HCT116 (cell line): ENCODE measurements around the gene HYAL2.

Experiments
- ATF3 ChIP-seq: IDR thresholded peaks from 2 replicates; pipeline ENCODE4 v1.6.1; 2012
- CBX3 ChIP-seq: IDR thresholded peaks from 2 replicates; pipeline ENCODE4 v1.6.1; 2012; ENCODE audit warnings: low read depth
- CEBPB ChIP-seq: IDR thresholded peaks from 2 replicates; pipeline ENCODE4 v1.6.1; 2012; ENCODE audit warnings: low read depth
- CTCF ChIP-seq, 3 experiments: fragments of 200-600 bp in 1 of 3; sonication (generic) in 1 of 3; IDR thresholded peaks in 2 of 3; conservative IDR thresholded peaks in 1 of 3; 2 replicates each; pipeline ENCODE4 v1.5.1; 2012 to 2017; ENCODE audit warnings: low read depth in 2 of 3, low read length in 2 of 3, antibody characterized with exemption in 1 of 3, borderline replicate concordance in 1 of 3, control low read depth in 1 of 3, mild to moderate bottlenecking in 1 of 3, mixed read lengths in 1 of 3, mixed run types in 1 of 3, moderate library complexity in 1 of 3; ENCODE audit not compliant: insufficient read depth in 1 of 3
- EZH2 ChIP-seq: fragments of 200-600 bp; sonication (generic); IDR thresholded peaks from 2 replicates; pipeline ENCODE4 v1.6.1; 2017; ENCODE audit warnings: antibody characterized with exemption, mixed run types
- EZH2phosphoT487 ChIP-seq: fragments of 200-600 bp; IDR thresholded peaks from 2 replicates; pipeline ENCODE4 v1.6.1; 2018; ENCODE audit warnings: antibody characterized with exemption, borderline replicate concordance
- FOSL1 ChIP-seq: IDR thresholded peaks from 2 replicates; pipeline ENCODE4 v1.6.1; 2012; ENCODE audit warnings: low read depth
- POLR2A ChIP-seq: IDR thresholded peaks from 2 replicates; pipeline ENCODE4 v1.7.0; 2011; ENCODE audit warnings: borderline replicate concordance; ENCODE audit not compliant: insufficient read depth, insufficient read length; ENCODE audit errors: extremely low read depth
- POLR2AphosphoS5 ChIP-seq: IDR thresholded peaks from 2 replicates; pipeline ENCODE4 v1.6.1; 2011; ENCODE audit warnings: mild to moderate bottlenecking, low read depth, low read length, moderate library complexity
- RAD21 ChIP-seq: IDR thresholded peaks from 2 replicates; pipeline ENCODE4 v1.6.1; 2012; ENCODE audit warnings: low read depth, mild to moderate bottlenecking
- SIN3A ChIP-seq: IDR thresholded peaks from 2 replicates; pipeline ENCODE4 v1.6.1; 2012; ENCODE audit warnings: low read depth
- TCF7L2 ChIP-seq: IDR thresholded peaks from 2 replicates; pipeline ENCODE4 v1.7.0; 2011; ENCODE audit warnings: borderline replicate concordance, inconsistent platforms; ENCODE audit not compliant: insufficient read depth, insufficient read length; ENCODE audit errors: extremely low read depth
- ZBTB33 ChIP-seq: IDR thresholded peaks from 2 replicates; pipeline ENCODE4 v1.6.1; 2011; ENCODE audit warnings: mild to moderate bottlenecking, low read length, moderate library complexity; ENCODE audit not compliant: insufficient replicate concordance; ENCODE audit errors: extremely low read depth

- no peak for TF ChIP-seq SIN3A
- no peak for TF ChIP-seq ZBTB33
- no peak for TF ChIP-seq CTCF (IDR thresholded peaks at IDR 0.05 in 2 of 3, conservative IDR thresholded peaks at IDR 0.05 in 1 of 3; ENCODE audit: borderline replicate concordance in 1 of 3, insufficient read depth in 1 of 3, low read depth in 2 of 3, low read length in 2 of 3)
- no peak for TF ChIP-seq EZH2
- no peak for TF ChIP-seq FOSL1
- TF ChIP-seq POLR2AphosphoS5: no peak
- no peak for TF ChIP-seq POLR2A
- no peak for TF ChIP-seq EZH2phosphoT487
- no peak for TF ChIP-seq RAD21
- TF ChIP-seq TCF7L2: no peak
- no peak for TF ChIP-seq CEBPB
- TF ChIP-seq CBX3: no peak
- TF ChIP-seq ATF3: no peak
Measured at GRCh38 chr3:50287262-50287661, 35.3 kb downstream of the HYAL2 start.
